Measurements from ENCODE around the gene CCDC27. TPM values are rescaled to one million over a fixed set of nuclear protein-coding genes. Genes with fewer than 3 reads are reported as not detected.

The CCDC27 gene
- total RNA-seq, 1 donor from 2014 or later: not detected

DNA sequence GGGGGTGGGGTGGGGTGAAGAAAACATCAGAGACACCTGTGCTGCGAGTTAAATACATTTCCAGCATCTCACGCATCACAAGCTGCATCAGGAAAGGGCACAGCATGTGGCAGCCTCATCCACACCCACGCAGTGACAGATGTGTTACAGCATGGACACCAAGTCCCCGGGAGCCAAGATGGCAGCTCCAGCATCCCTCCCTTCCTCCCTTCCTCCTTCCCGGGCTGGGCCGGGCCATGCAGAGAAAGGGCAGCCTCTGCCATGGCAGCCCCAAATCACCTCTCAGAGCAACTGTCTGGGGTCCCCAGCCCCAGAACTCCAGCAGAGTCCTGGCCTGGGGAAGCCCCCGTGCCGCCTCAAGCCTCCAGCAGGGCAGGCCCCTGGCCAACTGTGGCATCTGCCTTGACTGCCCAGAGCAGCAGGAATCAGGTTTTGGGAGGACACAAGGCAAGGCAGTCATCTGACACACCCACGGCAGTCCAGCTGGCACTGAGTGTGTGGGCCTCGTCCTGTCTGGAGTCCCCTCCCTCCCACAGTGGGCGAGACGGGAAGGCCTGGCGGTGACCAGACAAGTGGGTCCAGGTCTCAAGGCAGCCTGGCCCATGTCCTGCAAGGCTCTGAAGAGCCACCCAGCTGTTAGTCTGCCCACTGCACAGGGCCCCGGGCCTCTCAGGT, 26.5 kb downstream of the CCDC27 start:
- Histone ChIP-seq H3K27ac (no peak overlapping the region), H3K36me3 (peaks cover 45 to 50% of the 10 kb centered on the region in 2 donors), H3K4me1 (no peaks in the 10 kb centered on the region), H3K27me3 (no peaks in the 10 kb centered on the region), H3K4me3 (no peak overlapping the region), H3K9me3 (no peaks in the 10 kb centered on the region)
- TF ChIP-seq, protein P1, sequence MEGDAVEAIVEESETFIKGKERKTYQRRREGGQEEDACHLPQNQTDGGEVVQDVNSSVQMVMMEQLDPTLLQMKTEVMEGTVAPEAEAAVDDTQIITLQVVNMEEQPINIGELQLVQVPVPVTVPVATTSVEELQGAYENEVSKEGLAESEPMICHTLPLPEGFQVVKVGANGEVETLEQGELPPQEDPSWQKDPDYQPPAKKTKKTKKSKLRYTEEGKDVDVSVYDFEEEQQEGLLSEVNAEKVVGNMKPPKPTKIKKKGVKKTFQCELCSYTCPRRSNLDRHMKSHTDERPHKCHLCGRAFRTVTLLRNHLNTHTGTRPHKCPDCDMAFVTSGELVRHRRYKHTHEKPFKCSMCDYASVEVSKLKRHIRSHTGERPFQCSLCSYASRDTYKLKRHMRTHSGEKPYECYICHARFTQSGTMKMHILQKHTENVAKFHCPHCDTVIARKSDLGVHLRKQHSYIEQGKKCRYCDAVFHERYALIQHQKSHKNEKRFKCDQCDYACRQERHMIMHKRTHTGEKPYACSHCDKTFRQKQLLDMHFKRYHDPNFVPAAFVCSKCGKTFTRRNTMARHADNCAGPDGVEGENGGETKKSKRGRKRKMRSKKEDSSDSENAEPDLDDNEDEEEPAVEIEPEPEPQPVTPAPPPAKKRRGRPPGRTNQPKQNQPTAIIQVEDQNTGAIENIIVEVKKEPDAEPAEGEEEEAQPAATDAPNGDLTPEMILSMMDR (IDR thresholded peaks at IDR 0.05): no peak
- intact Hi-C loops (cut with DNase I): no loop called here
- DNase-seq (ENCODE audit: low spot score in 2 of 2): no peak

DNA sequence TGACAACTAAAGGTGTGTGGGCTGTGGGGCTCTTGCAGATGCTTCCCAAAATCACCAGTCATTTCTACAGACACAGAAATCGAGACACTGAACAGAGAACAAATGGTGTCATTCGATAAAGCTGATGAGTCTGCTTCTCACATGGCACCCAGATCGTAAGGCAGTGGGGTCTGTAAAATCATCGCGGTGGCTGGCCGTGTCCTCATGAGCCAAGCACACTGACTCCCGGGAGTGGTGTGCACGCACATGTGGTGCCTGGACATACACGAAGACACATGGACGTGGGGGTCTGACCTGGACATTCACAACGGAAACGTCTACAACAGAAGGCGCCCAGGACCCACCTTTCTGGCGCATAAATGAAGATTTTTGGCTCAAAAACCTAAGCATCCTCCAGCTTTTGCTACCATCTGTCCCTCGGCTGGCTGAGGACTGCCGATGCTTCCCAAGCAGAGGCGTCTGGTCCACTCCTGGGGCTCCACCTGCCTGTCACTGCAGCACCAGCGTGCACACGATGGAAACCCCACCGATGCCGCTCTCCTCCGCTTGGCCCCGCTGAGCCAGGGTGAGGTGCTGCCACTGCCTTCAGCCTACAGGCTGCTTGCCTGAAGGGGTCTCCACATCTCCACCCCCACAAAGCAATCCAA, 27.1 kb downstream of the CCDC27 start:
- H3K27me3 ChIP-seq: no peaks in the 10 kb centered on the region
- intact Hi-C loops (cut with DNase I): no loop called here
- no peak overlapping the region for H3K4me3 ChIP-seq
- H3K27ac ChIP-seq: no peak overlapping the region
- no peaks in the 10 kb centered on the region for H3K9me3 ChIP-seq
- TF ChIP-seq, protein P1 (IDR thresholded peaks at IDR 0.05): no peak
- no peak for DNase-seq (ENCODE audit: low spot score in 2 of 2)
- peaks cover 51 to 57% of the 10 kb centered on the region in 2 donors for H3K36me3 ChIP-seq
- H3K4me1 ChIP-seq: no peaks in the 10 kb centered on the region

DNA sequence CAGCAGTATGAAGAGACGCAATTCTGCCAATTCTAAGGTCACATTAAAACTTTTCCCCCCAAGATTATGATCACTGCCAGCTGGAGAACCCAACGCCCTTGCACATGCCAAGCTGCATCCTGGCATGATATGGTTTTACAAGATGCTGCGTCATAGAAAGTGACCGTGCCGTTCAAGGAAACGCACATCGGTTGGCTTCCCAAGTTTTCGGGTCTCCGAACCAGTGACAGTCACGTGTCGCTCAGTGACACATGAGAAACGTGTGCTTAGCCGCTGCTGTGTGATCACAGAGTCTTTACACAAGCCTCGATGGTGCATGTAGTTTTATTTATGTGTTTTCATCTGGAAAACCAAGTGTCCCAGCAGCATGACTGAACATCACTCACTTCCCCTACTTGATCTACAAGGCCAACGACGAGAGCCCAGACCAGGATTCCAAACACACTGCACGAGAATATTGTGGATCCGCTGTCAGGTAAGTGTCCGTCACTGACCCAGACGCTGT, 27.7 kb downstream of the CCDC27 start:
- no peak overlapping the region for H3K27ac ChIP-seq
- DNase-seq (ENCODE audit: low spot score in 2 of 2): no peak
- TF ChIP-seq, protein P1 (IDR thresholded peaks at IDR 0.05): no peak
- no peaks in the 10 kb centered on the region for H3K27me3 ChIP-seq
- peaks cover 57 to 63% of the 10 kb centered on the region in 2 donors for H3K36me3 ChIP-seq
- H3K4me1 ChIP-seq: no peaks in the 10 kb centered on the region
- intact Hi-C loops (cut with DNase I): no loop called here
- no peaks in the 10 kb centered on the region for H3K9me3 ChIP-seq
- no peak overlapping the region for H3K4me3 ChIP-seq

DNA sequence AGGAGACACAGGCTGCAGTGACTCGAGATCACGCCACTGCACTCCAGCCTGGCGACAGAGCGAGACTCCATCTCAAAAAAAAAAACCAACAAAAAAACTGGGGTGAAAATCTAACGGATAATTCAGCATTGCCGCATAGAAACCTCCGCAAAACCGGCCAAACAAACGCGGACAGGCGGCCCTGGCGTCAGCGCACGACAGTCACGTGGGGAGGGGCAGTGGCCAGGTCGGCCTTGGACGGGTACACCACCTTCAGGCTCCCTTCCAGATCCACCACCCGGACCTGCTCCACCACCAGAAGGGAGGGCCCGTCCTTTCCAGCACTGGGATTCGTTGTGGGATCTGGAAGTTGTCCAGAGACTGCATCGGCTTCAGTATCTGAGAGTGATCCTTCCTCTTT, 28.7 kb downstream of the CCDC27 start:
- intact Hi-C loops (cut with DNase I): no loop called here
- Histone ChIP-seq H3K27ac (no peak overlapping the region), H3K4me3 (no peak overlapping the region), H3K27me3 (no peaks in the 10 kb centered on the region), H3K4me1 (no peaks in the 10 kb centered on the region), H3K9me3 (no peaks in the 10 kb centered on the region), H3K36me3 (peaks cover 65 to 72% of the 10 kb centered on the region in 2 donors)
- no peak for DNase-seq (ENCODE audit: low spot score in 2 of 2)
- TF ChIP-seq, protein P1 (IDR thresholded peaks at IDR 0.05): no peak

DNA sequence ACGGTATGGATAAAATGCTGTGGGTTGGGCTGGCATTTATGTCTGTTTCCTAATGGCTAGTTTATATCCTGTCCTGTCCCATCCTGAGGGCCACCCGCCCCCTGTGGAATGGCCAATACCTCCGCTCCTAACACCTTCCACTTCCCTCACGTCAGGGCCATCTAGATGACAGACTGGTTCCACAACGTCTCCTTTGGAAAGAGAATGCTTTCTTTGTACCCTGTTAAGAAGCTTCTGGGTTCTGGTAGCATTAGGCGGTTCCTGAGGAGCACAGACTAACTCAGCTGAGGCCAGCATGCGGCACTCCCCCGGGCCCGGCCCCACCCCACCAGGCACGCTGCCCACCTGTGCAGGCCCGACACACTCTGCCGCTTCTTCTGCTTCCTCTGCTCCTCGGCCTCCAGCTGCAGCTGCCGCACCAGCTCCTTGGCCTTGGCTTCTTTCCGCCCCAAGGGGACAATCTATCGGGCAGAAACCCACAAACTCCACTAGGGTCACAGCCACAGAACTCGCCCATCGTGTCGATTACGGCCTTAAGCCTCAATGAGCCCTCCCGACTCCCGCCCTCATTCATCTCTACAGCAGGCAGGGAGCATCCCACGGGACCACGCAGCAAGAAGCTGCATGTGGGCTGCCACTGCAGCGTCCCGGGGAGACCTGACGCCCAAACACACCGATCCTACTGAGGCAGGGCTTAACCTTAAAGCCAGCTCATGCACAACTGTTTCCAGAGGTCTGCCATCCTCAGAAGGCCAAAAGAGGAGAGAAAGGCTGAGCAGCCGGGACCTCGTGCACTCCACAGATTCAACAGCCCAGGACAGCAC, 31.6 kb downstream of the CCDC27 start:
- peaks cover 84 to 95% of the 10 kb centered on the region in 2 donors for H3K36me3 ChIP-seq
- no peaks in the 10 kb centered on the region for H3K4me1 ChIP-seq
- DNase-seq (ENCODE audit: low spot score in 2 of 2): no peak
- intact Hi-C loops (cut with DNase I): no loop called here
- H3K4me3 ChIP-seq: no peak overlapping the region
- H3K27me3 ChIP-seq: no peaks in the 10 kb centered on the region
- no peak overlapping the region for H3K27ac ChIP-seq
- TF ChIP-seq, protein P1 (IDR thresholded peaks at IDR 0.05): no peak
- no peaks in the 10 kb centered on the region for H3K9me3 ChIP-seq

All from ascending aorta (tissue), 2 donors.